Measurements from ENCODE around the gene PRKCA. TPM values are rescaled to one million over a fixed set of nuclear protein-coding genes. Genes with fewer than 3 reads are reported as not detected.

Gene PRKCA
- total RNA-seq, 4 donors from 2014 or later = 26.0 to 89.0 (median 32.8) TPM

- Histone ChIP-seq H3K27me3 (no peaks in the 10 kb centered on the region), H3K36me3 (no peaks in the 10 kb centered on the region), H3K4me3 (no peak overlapping the region), H3K27ac (peak overlapping the region in 2 of 4 donors; percentile 59 to 74), H3K4me1 (peaks cover 13 to 62% (median 13%) of the 10 kb centered on the region in 3 donors), H3K9me3 (no peaks in the 10 kb centered on the region)
- ATAC-seq = no peak
- 33 to 73% methylated on average over 4 of the region's 4 CpGs for WGBS, 2 donors (ENCODE audit: low coverage in 1 of 2)
- peak; percentile 51 for TF ChIP-seq POLR2AphosphoS5 (IDR thresholded peaks at IDR 0.05)
- TF ChIP-seq POLR2A (IDR thresholded peaks at IDR 0.05) = no peak
- no peak for TF ChIP-seq CTCF (IDR thresholded peaks at IDR 0.05)
Observed at GRCh38 chr17:66525338-66525737, 222.9 kb downstream of the PRKCA start.

GRCh38 chr17:66526827-66527226 is 224.4 kb downstream of the PRKCA start:
- Histone ChIP-seq H3K36me3 (no peaks in the 10 kb centered on the region), H3K27me3 (no peaks in the 10 kb centered on the region), H3K4me3 (no peak overlapping the region), H3K9me3 (no peaks in the 10 kb centered on the region), H3K4me1 (peaks cover 6 to 48% (median 11%) of the 10 kb centered on the region in 3 donors), H3K27ac (peak overlapping the region in 1 of 4 donors; percentile 9)
- 85 to 100% methylated on average over 2 to 3 of the region's 4 CpGs for WGBS, 2 donors (ENCODE audit: low coverage in 1 of 2)
- ATAC-seq = no peak
- TF ChIP-seq EP300 (IDR thresholded peaks at IDR 0.05) (no peak), CTCF (IDR thresholded peaks at IDR 0.05) (no peak), POLR2AphosphoS5 (IDR thresholded peaks at IDR 0.05) (no peak), POLR2A (IDR thresholded peaks at IDR 0.05) (no peak)

- WGBS, 2 donors (ENCODE audit: low coverage in 1 of 2) = 88 to 91% methylated on average over 3 to 5 of the region's 5 CpGs
- H3K27me3 ChIP-seq = no peaks in the 10 kb centered on the region
- no peak for TF ChIP-seq POLR2A (IDR thresholded peaks at IDR 0.05)
- TF ChIP-seq POLR2AphosphoS5 (IDR thresholded peaks at IDR 0.05) = no peak
- TF ChIP-seq CTCF (IDR thresholded peaks at IDR 0.05) = no peak
- no peak for TF ChIP-seq EP300 (IDR thresholded peaks at IDR 0.05)
- H3K9me3 ChIP-seq = no peaks in the 10 kb centered on the region
- H3K4me1 ChIP-seq = peaks cover 6 to 48% (median 7%) of the 10 kb centered on the region in 3 donors
- no peak for ATAC-seq
- no peak overlapping the region for H3K4me3 ChIP-seq
- peak overlapping the region in 1 of 4 donors; percentile 9 for H3K27ac ChIP-seq
- no peaks in the 10 kb centered on the region for H3K36me3 ChIP-seq
Observed at GRCh38 chr17:66527335-66527734, 224.9 kb downstream of the PRKCA start.

GRCh38 chr17:66531851-66532295 is 229.5 kb downstream of the PRKCA start:
- Histone ChIP-seq H3K4me3 (no peak overlapping the region), H3K4me1 (peaks cover 0 to 26% (median 15%) of the 10 kb centered on the region in 3 donors), H3K27ac (peak overlapping the region in 2 of 4 donors; percentile 23 to 75), H3K27me3 (no peaks in the 10 kb centered on the region), H3K36me3 (no peaks in the 10 kb centered on the region), H3K9me3 (no peaks in the 10 kb centered on the region)
- TF ChIP-seq EP300 (IDR thresholded peaks at IDR 0.05) (no peak), POLR2A (IDR thresholded peaks at IDR 0.05) (no peak), CTCF (IDR thresholded peaks at IDR 0.05) (no peak), POLR2AphosphoS5 (IDR thresholded peaks at IDR 0.05) (no peak)
- WGBS, 2 donors (ENCODE audit: low coverage in 1 of 2) = 46 to 91% methylated on average over 1 to 5 of the region's 5 CpGs
- ATAC-seq = no peak

GRCh38 chr17:66533572-66533971 is 231.2 kb downstream of the PRKCA start:
- Histone ChIP-seq H3K27me3 (no peaks in the 10 kb centered on the region), H3K36me3 (no peaks in the 10 kb centered on the region), H3K9me3 (no peaks in the 10 kb centered on the region), H3K4me3 (no peak overlapping the region), H3K27ac (peak overlapping the region in 3 of 4 donors; percentile 69 to 80 (median 75)), H3K4me1 (peaks cover 0 to 26% (median 15%) of the 10 kb centered on the region in 3 donors)
- 0 to 6% methylated on average over 4 to 8 of the region's 9 CpGs for WGBS, 2 donors (ENCODE audit: low coverage in 1 of 2)
- peak; percentile 80 for ATAC-seq
- TF ChIP-seq CTCF (IDR thresholded peaks at IDR 0.05) (peak in 2 of 4 experiments; percentile 19 to 29), POLR2A (IDR thresholded peaks at IDR 0.05) (no peak)

Data from gastroesophageal sphincter (tissue), 4 donors.